ENCODE data around the gene NOXA1.

The NOXA1 gene

DNA sequence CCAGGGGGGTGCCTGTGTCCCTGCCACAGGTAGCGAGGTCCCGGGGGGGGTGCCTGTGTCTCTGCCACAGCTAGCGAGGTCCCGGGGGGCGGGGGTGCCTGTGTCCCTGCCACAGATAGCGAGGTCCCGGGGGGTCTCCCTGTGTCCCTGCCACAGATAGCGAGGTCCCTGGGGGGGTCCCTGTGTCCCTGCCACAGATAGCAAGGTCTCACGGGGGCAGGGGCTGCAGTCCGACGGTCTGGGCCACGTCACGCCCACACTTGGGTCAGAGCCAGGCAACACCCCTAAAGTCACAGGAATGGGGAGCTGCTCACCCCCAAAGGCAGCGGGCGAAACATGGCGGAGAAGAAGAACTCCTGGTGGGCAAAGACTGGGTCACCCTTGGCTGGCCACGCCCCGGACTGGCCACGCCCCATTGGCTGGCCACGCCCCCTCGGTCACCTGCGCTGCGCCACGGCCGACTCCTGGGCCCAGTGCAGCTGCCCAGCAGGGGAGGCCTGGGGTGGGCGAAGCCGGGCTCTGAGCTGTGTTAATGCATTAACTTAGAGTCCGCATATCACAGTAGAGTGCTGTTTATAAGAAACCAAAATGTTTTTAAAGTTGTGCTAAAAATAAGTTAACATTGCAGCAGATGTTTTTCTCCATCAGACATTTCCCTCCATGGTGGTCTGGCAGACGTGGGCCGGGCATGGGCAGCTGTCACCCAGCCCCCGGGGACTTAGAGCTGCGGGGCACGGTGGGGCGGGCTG, 7.0 kb downstream of the NOXA1 start:
- Histone ChIP-seq H2AFZ (ENCODE audit: low read length, unreplicated experiment) (no peak overlapping the region), H3K27me3 (ENCODE audit: insufficient read depth, low read length) (no peaks in the 10 kb centered on the region), H3K4me1 (ENCODE audit: control insufficient read depth, insufficient read depth, low read length, unreplicated experiment) (no peaks in the 10 kb centered on the region), H3K27ac (ENCODE audit: low read depth, low read length) (no peak overlapping the region), H3K36me3 (ENCODE audit: insufficient read depth, low read length) (no peaks in the 10 kb centered on the region), H3K4me3 (ENCODE audit: low read depth, low read length) (no peak overlapping the region), H3K79me2 (ENCODE audit: control insufficient read depth, insufficient read depth, low read length, unreplicated experiment) (no peaks in the 10 kb centered on the region)

GRCh38 chr9:137430723-137431415, 7.7 kb downstream of the NOXA1 start:
- H3K4me1 ChIP-seq (ENCODE audit: control insufficient read depth, insufficient read depth, low read length, unreplicated experiment): peaks cover 4% of the 10 kb centered on the region
- H3K36me3 ChIP-seq (ENCODE audit: insufficient read depth, low read length): no peaks in the 10 kb centered on the region
- H2AFZ ChIP-seq (ENCODE audit: low read length, unreplicated experiment): no peak overlapping the region
- no peaks in the 10 kb centered on the region for H3K79me2 ChIP-seq (ENCODE audit: control insufficient read depth, insufficient read depth, low read length, unreplicated experiment)
- H3K4me3 ChIP-seq (ENCODE audit: low read depth, low read length): no peak overlapping the region
- H3K27ac ChIP-seq (ENCODE audit: low read depth, low read length): no peak overlapping the region
- H3K27me3 ChIP-seq (ENCODE audit: insufficient read depth, low read length): no peaks in the 10 kb centered on the region

DNA sequence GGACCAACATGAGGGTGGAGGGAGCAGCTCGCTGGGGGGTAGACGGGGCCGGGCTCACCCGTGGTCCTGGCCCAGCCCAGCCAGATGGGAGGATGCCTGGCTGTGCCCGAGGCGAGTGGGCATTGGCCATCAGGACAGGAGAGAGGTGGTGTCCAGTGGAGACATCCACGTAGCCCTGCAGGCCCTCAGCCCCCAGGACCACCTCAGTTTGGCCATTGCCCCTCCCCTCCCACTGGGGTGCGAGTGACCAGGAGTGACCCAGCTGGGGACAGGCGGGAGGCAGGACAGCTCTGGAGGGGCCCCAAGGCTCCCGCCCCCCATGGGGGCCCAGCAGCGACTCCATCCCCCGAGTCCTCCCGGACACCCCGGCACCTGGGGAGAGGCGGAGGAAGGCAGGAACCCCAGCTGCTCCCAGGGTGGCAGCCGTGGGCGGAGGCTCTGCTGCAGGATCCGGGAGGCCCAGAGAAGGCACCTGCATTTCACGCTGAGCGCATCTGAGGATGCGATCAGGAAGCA, 8.3 kb downstream of the NOXA1 start:
- peaks cover 7% of the 10 kb centered on the region for H3K4me1 ChIP-seq (ENCODE audit: control insufficient read depth, insufficient read depth, low read length, unreplicated experiment)
- H2AFZ ChIP-seq (ENCODE audit: low read length, unreplicated experiment): no peak overlapping the region
- H3K27ac ChIP-seq (ENCODE audit: low read depth, low read length): no peak overlapping the region
- H3K36me3 ChIP-seq (ENCODE audit: insufficient read depth, low read length): no peaks in the 10 kb centered on the region
- H3K4me3 ChIP-seq (ENCODE audit: low read depth, low read length): no peak overlapping the region
- H3K27me3 ChIP-seq (ENCODE audit: insufficient read depth, low read length): no peaks in the 10 kb centered on the region
- H3K79me2 ChIP-seq (ENCODE audit: control insufficient read depth, insufficient read depth, low read length, unreplicated experiment): no peaks in the 10 kb centered on the region

DNA sequence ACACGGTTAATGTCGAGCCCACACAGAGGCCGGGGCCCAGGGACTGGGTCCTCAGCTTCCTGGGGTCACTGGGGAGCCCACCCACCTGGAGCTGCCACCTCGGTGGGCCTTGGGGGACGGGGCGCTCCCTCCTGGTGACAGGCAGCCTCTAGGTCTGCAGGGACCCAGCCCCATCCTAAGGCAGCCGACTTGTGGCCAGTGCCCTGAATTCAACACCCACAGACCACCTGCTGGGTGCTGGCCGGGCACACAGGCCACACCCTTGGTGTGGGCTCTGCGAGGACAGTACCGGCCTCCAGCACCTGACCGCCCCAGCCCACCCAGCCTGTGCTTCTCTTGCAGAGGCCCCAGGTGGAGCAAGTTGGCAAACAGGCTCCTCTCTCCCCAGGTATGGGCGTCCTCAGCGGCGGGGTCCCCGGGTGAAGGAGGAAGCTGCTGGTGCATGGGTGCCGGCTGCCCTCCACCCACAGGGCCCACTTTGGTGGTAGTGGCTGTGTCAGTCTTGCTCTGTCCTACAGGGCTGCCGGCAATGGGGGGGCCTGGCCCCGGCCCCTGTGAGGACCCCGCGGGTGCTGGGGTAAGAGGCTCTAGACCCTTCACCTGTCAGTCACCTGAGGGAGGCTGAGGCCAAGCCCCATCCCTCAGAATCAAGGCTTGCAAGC, 9.6 kb downstream of the NOXA1 start:
- Histone ChIP-seq H2AFZ (ENCODE audit: low read length, unreplicated experiment) (no peak overlapping the region), H3K27ac (ENCODE audit: low read depth, low read length) (no peak overlapping the region), H3K79me2 (ENCODE audit: control insufficient read depth, insufficient read depth, low read length, unreplicated experiment) (no peaks in the 10 kb centered on the region), H3K4me3 (ENCODE audit: low read depth, low read length) (no peak overlapping the region), H3K27me3 (ENCODE audit: insufficient read depth, low read length) (no peaks in the 10 kb centered on the region), H3K36me3 (ENCODE audit: insufficient read depth, low read length) (no peaks in the 10 kb centered on the region), H3K4me1 (ENCODE audit: control insufficient read depth, insufficient read depth, low read length, unreplicated experiment) (peaks cover 7% of the 10 kb centered on the region)

DNA sequence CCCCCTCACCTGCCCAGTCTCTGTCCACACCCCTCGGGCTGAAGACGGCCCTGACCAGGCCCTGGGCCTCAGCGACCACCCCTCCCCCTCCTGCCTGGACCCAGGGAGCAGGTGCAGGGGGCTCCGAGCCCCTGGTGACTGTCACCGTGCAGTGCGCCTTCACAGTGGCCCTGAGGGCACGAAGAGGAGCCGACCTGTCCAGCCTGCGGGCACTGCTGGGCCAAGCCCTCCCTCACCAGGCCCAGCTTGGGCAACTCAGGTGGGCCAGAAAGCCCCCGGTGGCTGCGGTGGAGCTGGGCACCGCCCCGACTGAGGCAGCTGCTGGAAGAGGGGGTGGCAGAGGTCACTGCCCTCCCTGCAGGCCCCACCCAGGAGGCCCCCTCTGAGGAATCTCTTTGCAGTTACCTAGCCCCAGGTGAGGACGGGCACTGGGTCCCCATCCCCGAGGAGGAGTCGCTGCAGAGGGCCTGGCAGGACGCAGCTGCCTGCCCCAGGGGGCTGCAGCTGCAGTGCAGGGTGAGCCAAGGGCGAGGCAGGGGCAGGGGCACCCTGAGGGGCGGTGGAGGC, 10.2 kb downstream of the NOXA1 start:
- Histone ChIP-seq H3K27ac (ENCODE audit: low read depth, low read length) (no peak overlapping the region), H3K4me3 (ENCODE audit: low read depth, low read length) (no peak overlapping the region), H3K36me3 (ENCODE audit: insufficient read depth, low read length) (no peaks in the 10 kb centered on the region), H2AFZ (ENCODE audit: low read length, unreplicated experiment) (no peak overlapping the region), H3K79me2 (ENCODE audit: control insufficient read depth, insufficient read depth, low read length, unreplicated experiment) (no peaks in the 10 kb centered on the region), H3K27me3 (ENCODE audit: insufficient read depth, low read length) (no peaks in the 10 kb centered on the region), H3K4me1 (ENCODE audit: control insufficient read depth, insufficient read depth, low read length, unreplicated experiment) (peaks cover 7% of the 10 kb centered on the region)

DNA sequence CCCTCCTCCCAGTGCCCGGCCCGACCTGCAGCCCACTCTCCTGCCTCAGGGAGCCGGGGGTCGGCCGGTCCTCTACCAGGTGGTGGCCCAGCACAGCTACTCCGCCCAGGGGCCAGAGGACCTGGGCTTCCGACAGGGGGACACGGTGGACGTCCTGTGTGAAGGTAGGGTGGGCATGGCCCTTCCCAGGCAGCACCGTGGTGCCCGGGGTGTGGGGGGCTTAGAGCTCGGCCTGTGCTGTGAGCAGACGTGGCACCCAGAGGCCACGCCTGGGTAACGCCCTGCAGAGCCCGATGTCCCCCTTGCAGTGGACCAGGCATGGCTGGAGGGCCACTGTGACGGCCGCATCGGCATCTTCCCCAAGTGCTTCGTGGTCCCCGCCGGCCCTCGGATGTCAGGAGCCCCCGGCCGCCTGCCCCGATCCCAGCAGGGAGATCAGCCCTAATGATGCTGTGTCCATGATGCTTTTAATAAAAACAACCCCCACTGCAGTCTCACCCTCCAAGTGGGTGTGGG, 10.8 kb downstream of the NOXA1 start:
- Histone ChIP-seq H3K79me2 (ENCODE audit: control insufficient read depth, insufficient read depth, low read length, unreplicated experiment) (no peaks in the 10 kb centered on the region), H3K4me1 (ENCODE audit: control insufficient read depth, insufficient read depth, low read length, unreplicated experiment) (peaks cover 7% of the 10 kb centered on the region), H3K27me3 (ENCODE audit: insufficient read depth, low read length) (no peaks in the 10 kb centered on the region), H3K4me3 (ENCODE audit: low read depth, low read length) (no peak overlapping the region), H2AFZ (ENCODE audit: low read length, unreplicated experiment) (no peak overlapping the region), H3K27ac (ENCODE audit: low read depth, low read length) (no peak overlapping the region), H3K36me3 (ENCODE audit: insufficient read depth, low read length) (no peaks in the 10 kb centered on the region)

- no peaks in the 10 kb centered on the region for H3K27me3 ChIP-seq (ENCODE audit: insufficient read depth, low read length)
- H2AFZ ChIP-seq (ENCODE audit: low read length, unreplicated experiment): no peak overlapping the region
- H3K27ac ChIP-seq (ENCODE audit: low read depth, low read length): no peak overlapping the region
- H3K36me3 ChIP-seq (ENCODE audit: insufficient read depth, low read length): no peaks in the 10 kb centered on the region
- peaks cover 7% of the 10 kb centered on the region for H3K4me1 ChIP-seq (ENCODE audit: control insufficient read depth, insufficient read depth, low read length, unreplicated experiment)
- no peaks in the 10 kb centered on the region for H3K79me2 ChIP-seq (ENCODE audit: control insufficient read depth, insufficient read depth, low read length, unreplicated experiment)
- H3K4me3 ChIP-seq (ENCODE audit: low read depth, low read length): no peak overlapping the region
These were observed 11.5 kb downstream of the NOXA1 start for GRCh38 chr9:137434498-137435380.

GRCh38 chr9:137435381-137435891, 12.2 kb downstream of the NOXA1 start:
- H3K4me1 ChIP-seq (ENCODE audit: control insufficient read depth, insufficient read depth, low read length, unreplicated experiment): peaks cover 7% of the 10 kb centered on the region
- peak overlapping the region; percentile 82 for H2AFZ ChIP-seq (ENCODE audit: low read length, unreplicated experiment)
- H3K27me3 ChIP-seq (ENCODE audit: insufficient read depth, low read length): no peaks in the 10 kb centered on the region
- H3K79me2 ChIP-seq (ENCODE audit: control insufficient read depth, insufficient read depth, low read length, unreplicated experiment): no peaks in the 10 kb centered on the region
- no peak overlapping the region for H3K4me3 ChIP-seq (ENCODE audit: low read depth, low read length)
- no peak overlapping the region for H3K27ac ChIP-seq (ENCODE audit: low read depth, low read length)
- no peaks in the 10 kb centered on the region for H3K36me3 ChIP-seq (ENCODE audit: insufficient read depth, low read length)

DNA sequence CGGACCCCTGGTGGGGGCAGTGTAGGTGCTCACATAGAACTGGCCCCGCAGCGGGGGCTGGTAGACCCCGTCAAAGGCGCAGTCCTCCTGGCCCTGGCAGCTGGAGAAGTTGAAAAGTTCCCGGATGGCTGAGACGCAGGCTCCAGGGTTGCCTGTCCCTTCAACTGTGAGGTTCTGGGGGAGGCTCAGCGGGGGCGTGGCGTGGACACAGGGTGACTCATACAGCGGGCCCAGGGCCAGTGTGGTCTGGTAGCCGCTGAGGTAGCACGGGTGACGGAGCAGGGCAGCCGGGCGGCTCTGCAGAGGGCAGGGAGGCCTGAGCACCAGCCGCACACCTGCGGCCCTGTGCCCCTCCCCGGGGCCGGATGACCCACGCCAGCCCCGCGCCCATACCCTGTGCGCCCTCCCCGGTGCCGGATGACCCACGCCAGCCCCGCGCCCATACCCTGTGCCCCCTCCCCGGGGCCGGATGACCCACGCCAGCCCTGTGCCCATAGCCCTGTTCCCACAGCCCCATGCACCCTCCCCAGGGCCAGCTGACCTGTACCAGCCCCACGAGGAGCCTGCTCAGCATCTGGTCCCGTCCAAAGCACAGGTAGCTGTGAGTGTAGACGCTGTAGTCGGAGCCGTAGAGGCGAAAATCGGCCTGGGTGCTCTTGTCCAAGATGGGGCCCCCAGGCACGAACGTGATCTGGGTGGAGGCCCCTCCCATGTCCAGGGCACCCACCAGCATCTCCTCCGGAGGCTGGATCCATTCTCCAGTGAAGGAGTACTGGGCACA, 13.0 kb downstream of the NOXA1 start:
- Histone ChIP-seq H3K36me3 (ENCODE audit: insufficient read depth, low read length) (no peaks in the 10 kb centered on the region), H3K27me3 (ENCODE audit: insufficient read depth, low read length) (no peaks in the 10 kb centered on the region)

More for the DNA sequence above, 13.0 kb downstream of the NOXA1 start:
- peak overlapping the region; percentile 82 for H2AFZ ChIP-seq (ENCODE audit: low read length, unreplicated experiment)
- H3K27ac ChIP-seq (ENCODE audit: low read depth, low read length): no peak overlapping the region
- H3K4me3 ChIP-seq (ENCODE audit: low read depth, low read length): no peak overlapping the region
- H3K4me1 ChIP-seq (ENCODE audit: control insufficient read depth, insufficient read depth, low read length, unreplicated experiment): peaks cover 7% of the 10 kb centered on the region
- no peaks in the 10 kb centered on the region for H3K79me2 ChIP-seq (ENCODE audit: control insufficient read depth, insufficient read depth, low read length, unreplicated experiment)

Data from ACC112 (cell line).